Activated CD4-positive, alpha-beta T cell treated with anti-CD3 and anti-CD28 coated beads for 1 hour (primary cell): Measurements from ENCODE around the gene HIVEP2.

Experiments used
- DNase-seq: peaks from one replicate; pipeline ENCODE4 v3.0.0-alpha.2; 2020

HIVEP2 gene

DNA sequence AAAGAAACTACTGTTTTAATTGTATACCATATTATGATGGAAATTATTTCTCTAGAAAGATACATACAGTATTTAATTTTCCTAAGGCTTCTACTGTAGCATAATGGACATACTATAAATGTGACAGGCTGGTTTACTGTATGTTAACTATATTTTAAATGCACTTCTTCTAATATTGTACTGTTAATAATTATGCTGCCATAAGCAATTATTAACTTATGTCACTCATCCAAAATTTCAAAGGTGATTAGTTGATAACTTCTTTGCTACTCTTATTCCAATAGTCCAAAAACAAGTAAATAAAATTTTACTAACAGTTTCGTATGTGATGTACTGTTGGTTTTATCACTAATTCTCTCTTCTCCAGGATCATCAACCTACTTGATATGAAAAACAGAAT, 28.1 kb downstream of the HIVEP2 start:
- DNase-seq = no peak

DNA sequence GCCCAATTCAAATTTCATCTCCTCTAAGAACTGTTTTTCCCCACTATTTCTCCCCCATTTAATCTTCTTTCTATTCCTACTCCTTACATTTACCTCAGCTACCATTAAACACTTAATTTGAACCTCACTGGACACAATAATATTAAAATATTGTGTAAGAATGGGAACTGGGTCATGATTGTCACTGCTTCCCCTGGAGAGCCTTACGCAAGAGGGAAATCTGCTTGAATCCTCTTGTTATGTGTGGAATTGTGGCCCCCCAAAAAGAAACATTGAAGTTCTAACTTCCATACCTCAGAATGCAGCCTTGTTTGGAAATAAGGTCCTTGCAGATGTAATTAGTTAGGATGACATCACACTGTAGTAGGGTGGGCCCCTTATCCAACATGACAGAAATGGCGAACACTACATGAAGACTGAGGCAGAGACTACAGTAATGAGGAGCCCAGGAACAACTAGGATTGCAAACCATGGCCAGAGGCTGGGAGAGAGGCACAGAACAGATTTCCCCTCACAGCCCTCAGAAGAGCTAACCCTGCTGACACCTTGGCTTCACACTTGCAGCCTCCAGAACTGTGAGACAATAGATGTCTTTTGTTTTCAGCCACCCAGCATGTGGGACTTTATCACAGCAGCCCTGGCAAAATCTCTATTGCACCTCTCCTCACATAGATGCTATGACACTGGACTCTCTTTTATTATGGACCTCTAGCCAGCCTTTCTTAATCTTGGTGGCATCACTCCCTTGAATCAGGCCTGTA, 29.9 kb downstream of the HIVEP2 start:
- DNase-seq = no peak

DNA sequence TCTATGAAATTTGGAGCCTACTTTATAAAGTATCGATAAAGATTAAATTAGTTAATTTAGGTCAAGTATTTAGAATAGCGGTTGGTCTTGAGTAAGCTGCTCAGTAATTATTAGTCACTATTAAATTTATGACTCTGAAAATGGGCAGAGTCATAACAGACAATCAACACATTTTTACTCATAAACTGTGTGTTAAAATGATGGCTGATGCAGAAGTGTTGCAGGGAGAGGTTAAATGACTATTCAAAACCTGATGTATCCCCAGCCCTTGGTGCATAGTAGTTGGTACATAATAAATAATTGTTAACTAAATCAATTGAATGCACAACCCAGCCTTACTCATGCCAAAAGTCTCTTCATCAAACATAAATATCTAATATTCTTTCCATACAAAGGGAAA, 30.6 kb downstream of the HIVEP2 start:
- DNase-seq = no peak

DNA sequence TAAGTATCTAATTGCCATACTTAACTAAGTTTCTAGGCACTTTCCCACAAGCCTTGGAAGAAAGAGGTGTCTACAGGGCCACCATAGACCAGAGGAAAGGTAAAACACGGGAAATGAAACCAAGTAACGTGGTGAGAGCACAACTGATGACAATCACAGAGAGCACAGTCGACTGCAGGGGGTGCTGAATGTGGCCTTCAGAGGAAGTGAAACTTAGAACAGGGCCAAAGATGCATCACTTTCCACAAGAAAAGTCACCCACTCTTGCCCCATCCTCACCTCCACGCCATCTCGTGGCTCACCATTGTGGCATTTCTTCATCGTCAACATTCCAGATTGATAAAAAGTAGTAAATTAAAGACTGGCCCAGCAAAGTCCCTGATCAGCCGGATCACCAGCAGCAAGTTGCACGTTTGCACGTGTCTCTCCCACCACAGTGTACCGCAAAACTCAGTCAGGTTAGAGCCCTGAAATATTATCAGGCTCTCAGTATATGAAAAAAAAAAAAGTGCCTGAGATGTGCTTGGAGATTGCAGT, 31.4 kb downstream of the HIVEP2 start:
- DNase-seq = peak; percentile 64

DNA sequence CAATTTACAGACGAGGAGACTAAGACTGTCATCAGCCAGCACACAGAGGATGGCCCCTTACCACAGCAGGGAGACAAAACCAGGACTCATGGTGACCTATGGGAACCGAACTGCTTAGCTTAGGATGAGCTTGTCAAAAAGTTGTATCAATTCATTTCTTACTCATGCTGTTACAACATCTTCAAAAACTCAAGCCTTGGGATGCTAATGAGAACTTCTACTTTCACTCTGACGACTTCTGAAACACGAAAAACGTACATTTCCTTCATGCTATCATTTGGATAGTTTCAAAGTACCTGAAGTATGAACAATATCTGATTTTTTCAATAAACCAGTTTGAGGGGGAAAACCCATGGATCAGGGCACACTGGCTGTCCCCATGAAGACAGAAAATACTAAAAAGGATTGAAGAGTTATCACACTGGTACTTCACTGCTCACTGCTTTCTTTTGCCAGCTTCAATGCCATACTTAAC, 31.9 kb downstream of the HIVEP2 start:
- no peak for DNase-seq

DNA sequence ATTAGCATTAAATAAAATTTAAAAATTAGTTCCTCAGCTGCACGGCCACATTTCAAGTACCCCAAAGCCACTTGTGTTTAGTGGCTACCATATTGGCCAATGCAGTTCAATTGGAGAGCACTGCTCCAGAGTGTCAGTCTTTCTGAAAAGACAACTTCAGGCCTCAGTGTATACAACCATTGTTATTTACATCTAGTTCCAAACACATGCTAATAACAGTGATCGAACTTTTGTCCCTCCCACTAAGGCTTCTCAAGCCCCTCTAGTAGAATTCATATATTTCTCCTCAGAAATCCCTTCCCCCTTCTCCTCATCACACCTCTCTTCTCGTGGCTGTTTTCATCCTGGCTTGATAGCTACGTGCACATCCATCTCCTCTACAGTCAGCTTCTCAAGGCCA, 32.9 kb downstream of the HIVEP2 start:
- DNase-seq = no peak

DNA sequence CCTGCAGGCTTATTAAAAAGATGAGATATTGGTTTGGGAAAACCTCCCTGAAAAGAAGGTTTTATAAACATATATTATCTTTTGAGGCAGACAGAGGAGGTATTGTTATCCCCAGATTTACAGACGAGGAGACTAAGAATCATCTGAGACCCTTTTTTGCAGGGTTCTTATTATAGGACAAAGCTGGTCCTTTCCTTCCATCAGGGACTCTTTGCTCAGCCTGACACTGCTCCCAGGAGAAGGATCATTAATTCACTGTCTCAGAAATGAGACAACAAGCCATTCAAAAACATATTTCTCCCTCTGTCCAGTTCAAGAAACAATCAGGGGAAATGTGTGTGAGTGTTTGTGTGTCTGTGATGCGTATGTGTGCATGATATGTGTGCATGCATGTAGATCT, 33.5 kb downstream of the HIVEP2 start:
- DNase-seq = no peak

DNA sequence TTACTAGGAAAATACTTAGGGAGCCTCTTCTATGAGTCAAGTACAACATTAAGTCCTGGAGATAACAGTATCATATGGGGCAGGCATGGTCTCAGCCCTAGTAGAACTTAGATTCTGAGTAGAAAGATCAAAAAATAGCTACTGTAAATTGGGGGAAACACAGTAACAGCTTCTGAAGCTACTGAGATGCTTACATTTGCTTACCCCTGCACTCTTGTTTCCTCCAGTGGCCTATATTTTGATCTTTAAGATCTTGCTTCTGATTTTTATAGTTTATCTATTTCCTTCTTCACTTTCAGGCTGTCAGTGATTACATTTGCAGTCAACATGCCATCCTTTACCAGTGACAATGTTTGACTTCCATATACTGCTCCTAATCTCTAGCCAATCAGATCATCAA, 35.3 kb downstream of the HIVEP2 start:
- DNase-seq = no peak

DNA sequence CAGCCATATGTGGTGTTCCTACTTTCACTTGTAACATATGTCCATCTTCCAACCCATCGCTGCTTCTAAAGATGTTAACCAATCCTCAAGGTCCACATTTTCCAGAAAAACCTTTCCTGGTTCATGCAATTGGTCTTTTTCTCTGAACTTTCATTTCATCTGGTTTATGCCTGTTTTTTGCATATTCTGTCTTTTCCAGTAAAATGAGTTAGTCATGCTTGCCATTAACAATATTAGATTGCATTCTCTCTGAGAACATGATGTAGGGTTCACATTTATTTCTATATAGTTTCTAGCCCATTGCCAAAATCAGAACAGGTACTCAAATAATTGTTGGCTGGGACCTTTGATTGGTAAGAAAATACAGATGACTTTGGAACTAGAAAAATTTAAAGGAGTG, 36.7 kb downstream of the HIVEP2 start:
- DNase-seq = no peak

DNA sequence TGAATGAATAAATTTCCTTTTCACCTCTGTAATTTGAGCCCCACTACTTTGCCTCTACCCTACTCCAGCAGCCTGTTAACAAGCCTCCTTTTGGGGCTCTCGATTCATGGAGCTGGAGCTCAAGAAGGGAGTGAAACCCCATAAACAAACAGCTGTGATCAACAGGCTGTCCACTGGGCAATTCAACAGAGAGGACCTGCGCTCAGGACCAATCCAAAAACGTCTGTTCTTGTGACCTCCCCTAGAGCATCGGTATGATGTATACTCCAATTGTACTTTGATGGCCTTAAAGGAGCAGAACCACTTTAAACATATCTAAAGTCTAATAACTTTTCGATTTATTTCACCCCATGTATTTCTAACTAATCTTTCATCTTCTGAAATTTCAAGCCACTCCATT, 37.4 kb downstream of the HIVEP2 start:
- DNase-seq = no peak

DNA sequence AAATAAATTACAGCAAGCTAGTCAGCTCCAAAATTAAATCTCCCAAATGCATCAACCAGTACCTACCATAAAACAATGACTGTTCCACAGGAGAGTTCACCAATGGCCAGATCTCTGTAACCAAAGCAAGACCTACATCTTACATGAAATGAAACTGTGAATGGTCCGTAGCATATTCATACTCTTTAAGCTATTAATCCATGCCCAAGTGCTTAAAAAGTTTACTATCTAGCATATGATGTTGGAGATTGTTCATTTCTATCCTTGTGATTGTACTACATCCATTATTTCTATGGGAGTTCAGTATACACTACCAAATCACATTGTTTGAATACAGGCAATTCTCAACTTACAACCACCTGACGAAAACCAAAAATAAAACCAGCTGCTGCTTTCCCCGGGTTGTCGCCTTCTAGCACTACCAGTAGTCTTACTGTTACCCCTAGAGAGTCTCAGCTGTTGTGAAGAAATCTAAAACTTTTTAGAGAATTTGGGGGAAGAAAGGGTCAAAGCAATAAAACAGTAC, 38.0 kb downstream of the HIVEP2 start:
- no peak for DNase-seq

DNA sequence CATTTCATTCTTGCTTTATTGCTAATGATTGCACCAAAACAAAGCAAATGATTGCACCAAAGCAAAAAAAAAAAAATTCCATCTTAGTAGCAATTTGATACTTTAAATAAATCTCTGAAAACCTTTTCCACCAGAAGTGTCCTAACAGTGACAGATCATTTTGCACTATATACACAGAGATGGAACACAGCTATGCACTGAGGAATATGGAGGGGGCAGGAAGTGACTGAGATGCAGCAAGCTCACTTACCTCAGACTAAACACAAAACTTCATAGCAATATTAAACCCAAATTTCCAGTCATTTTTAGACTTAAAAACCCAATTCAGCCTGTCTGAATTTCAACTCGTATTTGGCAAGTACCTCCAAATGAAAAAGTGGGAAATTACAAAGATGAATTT, 41.2 kb downstream of the HIVEP2 start:
- DNase-seq = no peak

DNA sequence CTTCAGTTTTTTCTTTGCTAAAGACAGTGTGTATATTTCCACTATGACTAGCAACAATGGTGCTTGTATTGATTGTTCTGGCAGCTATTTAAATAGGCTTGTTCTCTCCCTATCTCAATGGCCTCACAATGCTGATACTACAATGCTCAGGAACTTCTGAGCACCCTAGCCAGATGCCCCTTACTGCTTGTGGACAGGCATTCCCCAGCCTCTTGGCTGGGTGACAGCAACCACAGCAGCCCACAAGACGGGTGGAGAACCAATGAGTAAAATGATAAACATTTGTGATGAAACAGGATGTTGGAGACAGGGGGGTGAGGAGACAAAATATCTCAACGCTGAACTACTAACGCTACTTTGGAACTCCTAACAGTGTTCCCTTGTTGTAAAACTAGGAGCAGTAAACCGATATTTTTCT, 42.3 kb downstream of the HIVEP2 start:
- peak; percentile 54 for DNase-seq

DNA sequence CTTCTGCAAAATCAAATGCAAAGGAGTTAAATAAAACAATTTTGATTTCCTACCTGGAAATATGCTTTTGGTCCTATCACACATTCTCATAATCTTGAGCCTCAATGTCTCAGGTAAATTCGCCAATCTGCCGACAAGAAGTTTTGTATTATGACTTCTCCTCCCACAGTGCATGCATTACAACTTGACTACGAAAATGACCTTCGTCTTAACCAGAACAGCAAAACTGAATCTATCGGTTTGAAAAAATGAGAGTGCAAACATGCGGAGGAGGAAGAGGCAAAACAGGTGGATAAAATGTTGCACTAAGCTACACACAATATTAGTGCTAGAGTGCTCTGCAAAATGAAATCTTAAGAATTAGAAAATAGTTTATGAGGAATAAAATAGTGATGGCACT, 43.4 kb downstream of the HIVEP2 start:
- DNase-seq = no peak

DNA sequence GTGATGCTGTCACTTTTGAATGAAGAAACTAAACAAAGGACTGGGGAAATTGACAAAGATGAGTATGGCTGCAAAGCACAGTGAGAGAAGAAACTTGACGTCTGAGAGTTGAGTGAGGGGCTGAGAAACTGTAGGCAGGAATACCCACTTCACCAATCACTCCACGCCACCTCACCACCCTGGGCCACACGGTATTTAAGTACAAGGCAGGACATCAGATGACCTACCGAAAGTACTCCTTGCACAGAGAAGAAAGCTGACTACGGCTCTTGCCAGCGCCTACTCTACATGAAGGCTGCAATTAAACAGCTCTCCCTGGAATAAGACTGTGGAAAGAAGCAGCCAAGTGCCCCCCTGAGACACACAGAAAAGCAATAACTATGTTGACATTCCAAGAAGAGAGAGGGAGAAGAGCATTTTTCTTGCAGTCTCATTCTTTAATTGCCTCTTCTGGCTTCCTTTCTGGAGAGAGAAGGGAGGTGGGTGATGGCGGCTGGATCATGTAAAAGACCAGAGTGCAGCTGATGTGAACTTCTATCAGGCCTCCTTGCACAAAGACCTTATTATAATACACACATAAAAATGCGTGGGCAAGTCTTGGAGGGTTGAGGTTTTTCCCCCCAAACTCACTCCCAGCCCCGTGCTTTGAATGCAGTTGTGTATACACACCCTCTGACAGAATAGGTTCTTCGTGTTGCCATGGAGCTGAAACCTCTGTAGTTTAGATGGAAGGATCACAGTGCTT, 44.6 kb downstream of the HIVEP2 start:
- no peak for DNase-seq

DNA sequence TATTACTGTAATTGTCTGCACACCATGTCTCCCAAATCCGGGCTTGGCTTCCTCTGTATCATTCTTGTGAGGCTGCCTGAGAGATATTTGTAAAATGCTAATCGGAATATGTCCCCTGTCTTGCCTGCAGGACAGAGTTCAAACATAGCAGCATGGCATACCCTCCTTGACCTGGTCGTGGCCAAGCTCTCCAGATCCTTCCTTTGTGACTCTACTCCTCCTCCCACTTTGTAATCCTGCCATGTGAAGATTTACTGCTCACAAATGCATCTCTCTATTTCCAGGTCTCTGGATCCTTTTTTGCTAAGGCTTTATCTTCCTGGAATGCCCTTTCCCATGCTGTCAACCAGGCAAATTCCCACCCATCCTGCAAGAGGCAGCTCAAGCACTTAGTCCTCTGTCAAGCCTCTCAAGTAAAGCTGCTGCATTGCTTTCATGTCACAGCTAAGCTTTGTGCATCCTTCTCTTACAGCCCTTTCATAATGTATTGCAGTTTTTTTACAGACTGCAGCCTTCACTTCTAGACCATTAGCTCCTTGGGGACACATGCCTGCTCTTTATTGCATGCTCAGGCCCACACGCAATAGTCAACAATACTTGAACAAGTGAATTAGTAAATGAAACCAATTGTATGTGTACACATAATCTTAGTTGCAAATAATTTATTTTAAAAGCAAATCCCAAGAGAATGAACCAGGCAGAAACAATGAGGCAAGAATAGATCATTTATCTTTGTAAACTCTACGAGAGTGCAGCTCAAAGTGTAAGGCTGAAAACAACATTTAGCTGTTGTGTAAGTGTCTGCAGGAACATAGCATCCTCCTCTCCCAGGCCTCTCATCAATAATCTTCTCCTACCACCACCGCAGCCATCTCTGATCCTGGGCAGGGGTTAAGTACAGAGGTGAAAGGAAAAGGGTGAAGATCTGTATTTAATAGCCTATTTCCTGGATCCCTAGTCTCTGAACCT, 45.8 kb downstream of the HIVEP2 start:
- DNase-seq = no peak

DNA sequence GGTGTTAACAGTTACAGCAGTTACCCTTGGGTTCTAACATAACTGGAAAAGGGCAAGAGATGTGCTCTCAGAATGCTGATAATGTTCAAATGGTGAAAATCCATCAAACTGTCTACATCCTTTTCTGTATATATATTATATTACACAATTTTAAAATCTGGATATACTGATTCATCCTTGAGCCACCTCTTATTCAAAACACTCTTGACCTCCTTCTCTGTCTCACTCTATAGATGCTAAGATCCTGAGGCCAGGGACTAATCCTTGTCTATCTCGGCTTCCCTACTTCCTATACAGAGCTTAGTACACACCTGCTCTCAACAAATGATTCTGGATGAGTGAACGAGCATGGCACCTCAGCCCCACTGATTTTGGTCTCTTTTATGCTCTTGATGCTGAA, 47.3 kb downstream of the HIVEP2 start:
- DNase-seq = no peak

DNA sequence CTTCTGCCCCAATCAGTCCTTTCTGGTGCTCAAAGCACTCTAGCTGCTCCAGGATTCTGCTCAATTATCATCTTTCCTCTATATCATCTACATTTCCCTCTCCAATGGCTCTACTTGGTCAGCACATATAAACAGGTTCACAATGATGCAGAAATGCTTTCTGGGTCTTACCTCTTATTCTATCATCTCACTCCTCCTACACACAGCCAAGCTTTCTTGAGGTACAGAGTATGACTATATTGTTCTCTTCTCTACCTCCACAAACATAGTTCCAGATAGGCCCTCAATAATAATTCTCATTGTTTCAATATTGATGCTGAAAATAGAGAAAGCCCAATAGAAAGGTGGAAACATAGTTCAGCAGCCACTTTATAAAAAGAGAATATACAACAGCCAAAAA, 48.2 kb downstream of the HIVEP2 start:
- DNase-seq = no peak

DNA sequence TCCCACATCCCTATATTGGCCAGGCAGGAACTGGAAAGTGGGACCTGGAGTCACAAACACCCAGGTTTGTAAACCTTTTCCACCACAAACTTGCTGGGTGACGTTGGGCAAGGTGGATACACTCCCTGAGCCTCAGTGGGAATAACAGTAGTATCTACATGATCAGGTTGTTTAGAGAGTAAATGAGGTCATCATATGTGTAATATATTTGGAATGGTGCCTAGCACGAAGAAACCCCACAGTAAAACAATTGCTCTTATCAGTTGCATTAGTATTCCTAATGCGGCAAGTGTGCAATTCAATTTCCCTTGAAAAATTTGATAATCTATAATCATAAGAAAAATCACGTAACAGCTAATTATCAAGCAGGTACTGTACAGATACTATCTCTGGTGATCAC, 51.9 kb downstream of the HIVEP2 start:
- no peak for DNase-seq

DNA sequence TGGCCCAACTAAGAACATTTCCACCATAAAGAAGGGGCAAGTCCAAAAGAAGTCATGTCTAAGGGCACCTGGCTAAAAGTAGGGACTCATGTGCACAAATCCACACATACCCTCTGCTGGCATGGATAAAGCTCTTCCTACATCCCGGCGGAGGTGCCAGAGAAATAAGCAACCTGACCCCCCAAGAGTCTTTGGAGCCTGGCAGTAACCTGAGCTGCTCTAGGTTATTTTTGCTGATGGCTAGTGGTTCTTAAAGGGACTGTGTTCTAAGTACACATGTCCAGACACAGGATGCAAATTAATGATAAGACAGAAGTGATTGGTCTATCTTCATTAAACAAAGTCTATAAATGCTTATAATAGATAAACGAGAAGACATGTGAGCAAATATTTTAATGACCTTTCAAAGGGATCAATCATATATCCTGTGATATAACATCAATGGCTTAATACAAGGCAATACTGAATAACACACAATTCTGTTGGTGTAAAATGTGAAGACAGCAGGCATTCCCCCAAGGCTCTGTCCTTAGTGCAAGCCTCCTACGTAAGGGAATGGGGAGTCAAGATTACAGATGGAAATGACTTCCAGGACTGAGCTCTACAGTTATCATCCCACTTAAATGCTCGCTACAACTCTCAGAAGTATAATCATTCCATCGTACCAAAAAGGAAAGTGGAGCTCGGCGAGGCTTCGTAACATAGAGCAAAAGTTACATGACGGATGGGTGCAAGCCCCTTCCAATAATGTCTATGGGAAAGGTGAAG, 52.5 kb downstream of the HIVEP2 start:
- DNase-seq = no peak

DNA sequence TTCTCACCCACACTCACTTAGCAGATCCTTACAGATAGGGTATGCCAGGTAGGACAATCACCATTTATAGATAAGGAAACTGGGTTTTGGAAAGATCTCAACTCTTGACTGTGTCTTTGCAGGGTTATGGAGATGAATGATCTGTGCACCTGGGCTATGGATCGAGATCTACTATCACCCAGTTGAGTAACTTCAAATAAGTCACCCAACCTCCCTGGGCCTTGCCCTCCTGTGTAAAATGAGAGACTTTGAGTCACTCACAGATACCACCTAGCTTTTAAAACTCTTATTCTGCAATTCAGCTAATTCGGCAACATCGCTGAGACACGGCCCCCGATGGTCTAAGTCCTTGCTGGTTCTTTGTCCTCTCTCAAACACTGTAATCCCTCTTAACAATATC, 53.5 kb downstream of the HIVEP2 start:
- DNase-seq = no peak

DNA sequence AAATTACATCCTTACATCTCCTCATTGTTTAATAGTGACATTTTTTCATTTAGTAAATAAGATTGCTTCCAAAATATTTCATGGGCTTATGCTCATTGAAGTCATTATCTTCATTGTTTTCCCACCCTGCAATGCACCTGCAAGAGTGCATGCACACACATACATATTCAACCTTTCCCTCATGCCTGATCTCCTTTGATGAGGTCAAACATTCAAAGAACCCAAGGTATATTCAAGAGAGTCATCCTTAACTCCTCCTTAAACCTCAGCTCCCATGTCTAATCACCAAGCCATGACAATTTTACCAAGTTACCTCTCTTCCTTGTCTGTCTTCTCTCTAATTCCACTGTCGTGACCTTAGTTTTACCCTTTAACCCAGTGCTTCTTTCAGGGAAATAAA, 56.5 kb downstream of the HIVEP2 start:
- DNase-seq = no peak
